Measurements from ENCODE around the gene JADE3. TPM values are rescaled to one million over a fixed set of nuclear protein-coding genes. Genes with fewer than 3 reads are reported as not detected.
"Not testable (repeated sequence)": the region's sequence is repeated elsewhere in the genome, so short reads cannot be mapped to it uniquely, and the experiment has no call there.

JADE3 gene
- total and polyA plus RNA-seq, 2 donors = 3.8 to 4.4 TPM

GRCh38 chrX:46954716-46955115 is 42.5 kb downstream of the JADE3 start:
- Histone ChIP-seq H3K4me3 (ENCODE audit: low read length in 2 of 2) (no peak overlapping the region), H3K9me3 (ENCODE audit: control insufficient read depth in 2 of 2, insufficient read depth in 1 of 2, low read length in 1 of 2) (no peaks in the 10 kb centered on the region), H3K36me3 (ENCODE audit: control insufficient read depth in 2 of 2, insufficient read depth in 2 of 2, low read length in 1 of 2) (no peaks in the 10 kb centered on the region), H3K4me1 (ENCODE audit: control insufficient read depth in 2 of 2, insufficient read depth in 2 of 2, low read length in 2 of 2) (peaks cover 3 to 8% of the 10 kb centered on the region in 2 donors), H3K27ac (ENCODE audit: low read depth in 1 of 2, low read length in 1 of 2) (no peak overlapping the region), H3K27me3 (ENCODE audit: control insufficient read depth in 2 of 2, insufficient read depth in 1 of 2, low read length in 1 of 2) (no peaks in the 10 kb centered on the region)
- WGBS = 100% methylated on average over 2 of the region's 2 CpGs
- DNase-seq (ENCODE audit: low read depth in 6 of 9, low spot score in 9 of 9) = no peak

- 99% methylated on average over 4 of the region's 4 CpGs for WGBS
- not testable (repeated sequence) for H3K27me3 ChIP-seq (ENCODE audit: control insufficient read depth in 2 of 2, insufficient read depth in 1 of 2, low read length in 1 of 2); H3K4me3 ChIP-seq (ENCODE audit: low read length in 2 of 2); H3K36me3 ChIP-seq (ENCODE audit: control insufficient read depth in 2 of 2, insufficient read depth in 2 of 2, low read length in 1 of 2); H3K27ac ChIP-seq (ENCODE audit: low read depth in 1 of 2, low read length in 1 of 2); DNase-seq (ENCODE audit: low read depth in 6 of 9, low spot score in 9 of 9); H3K9me3 ChIP-seq (ENCODE audit: control insufficient read depth in 2 of 2, insufficient read depth in 1 of 2, low read length in 1 of 2)
- peaks cover 8 to 14% of the 10 kb centered on the region in 2 donors for H3K4me1 ChIP-seq (ENCODE audit: control insufficient read depth in 2 of 2, insufficient read depth in 2 of 2, low read length in 2 of 2)
These were observed 44.4 kb downstream of the JADE3 start for GRCh38 chrX:46956589-46956988.

GRCh38 chrX:46957297-46957696 is 45.1 kb downstream of the JADE3 start:
- Histone ChIP-seq H3K9me3 (ENCODE audit: control insufficient read depth in 2 of 2, insufficient read depth in 1 of 2, low read length in 1 of 2) (no peaks in the 10 kb centered on the region), H3K36me3 (ENCODE audit: control insufficient read depth in 2 of 2, insufficient read depth in 2 of 2, low read length in 1 of 2) (no peaks in the 10 kb centered on the region), H3K27me3 (ENCODE audit: control insufficient read depth in 2 of 2, insufficient read depth in 1 of 2, low read length in 1 of 2) (no peaks in the 10 kb centered on the region), H3K27ac (ENCODE audit: low read depth in 1 of 2, low read length in 1 of 2) (no peak overlapping the region), H3K4me1 (ENCODE audit: control insufficient read depth in 2 of 2, insufficient read depth in 2 of 2, low read length in 2 of 2) (peaks cover 7 to 17% of the 10 kb centered on the region in 2 donors), H3K4me3 (ENCODE audit: low read length in 2 of 2) (no peak overlapping the region)
- WGBS = 94% methylated on average over 3 of the region's 3 CpGs
- no peak for DNase-seq (ENCODE audit: low read depth in 6 of 9, low spot score in 9 of 9)

- Histone ChIP-seq H3K4me1 (ENCODE audit: control insufficient read depth in 2 of 2, insufficient read depth in 2 of 2, low read length in 2 of 2) (peaks cover 7 to 12% of the 10 kb centered on the region in 2 donors), H3K27ac (ENCODE audit: low read depth in 1 of 2, low read length in 1 of 2) (no peak overlapping the region), H3K36me3 (ENCODE audit: control insufficient read depth in 2 of 2, insufficient read depth in 2 of 2, low read length in 1 of 2) (no peaks in the 10 kb centered on the region), H3K9me3 (ENCODE audit: control insufficient read depth in 2 of 2, insufficient read depth in 1 of 2, low read length in 1 of 2) (no peaks in the 10 kb centered on the region), H3K27me3 (ENCODE audit: control insufficient read depth in 2 of 2, insufficient read depth in 1 of 2, low read length in 1 of 2) (no peaks in the 10 kb centered on the region), H3K4me3 (ENCODE audit: low read length in 2 of 2) (no peak overlapping the region)
- WGBS = 34% methylated on average over 2 of the region's 2 CpGs
- DNase-seq (ENCODE audit: low read depth in 6 of 9, low spot score in 9 of 9) = no peak
These were observed 46.9 kb downstream of the JADE3 start for GRCh38 chrX:46959101-46959500.

- Histone ChIP-seq H3K27me3 (ENCODE audit: control insufficient read depth in 2 of 2, insufficient read depth in 1 of 2, low read length in 1 of 2) (no peaks in the 10 kb centered on the region), H3K4me1 (ENCODE audit: control insufficient read depth in 2 of 2, insufficient read depth in 2 of 2, low read length in 2 of 2) (peaks cover 7 to 12% of the 10 kb centered on the region in 2 donors), H3K9me3 (ENCODE audit: control insufficient read depth in 2 of 2, insufficient read depth in 1 of 2, low read length in 1 of 2) (no peaks in the 10 kb centered on the region), H3K36me3 (ENCODE audit: control insufficient read depth in 2 of 2, insufficient read depth in 2 of 2, low read length in 1 of 2) (no peaks in the 10 kb centered on the region), H3K27ac (ENCODE audit: low read depth in 1 of 2, low read length in 1 of 2) (peak overlapping the region in 1 of 2 donors; percentile 52), H3K4me3 (ENCODE audit: low read length in 2 of 2) (no peak overlapping the region)
- DNase-seq (ENCODE audit: low read depth in 6 of 9, low spot score in 9 of 9) = no peak
- WGBS = 95% methylated on average over 3 of the region's 3 CpGs
These were observed 47.9 kb downstream of the JADE3 start for GRCh38 chrX:46959985-46960700.

- Histone ChIP-seq H3K9me3 (ENCODE audit: control insufficient read depth in 2 of 2, insufficient read depth in 1 of 2, low read length in 1 of 2) (no peaks in the 10 kb centered on the region), H3K4me3 (ENCODE audit: low read length in 2 of 2) (no peak overlapping the region), H3K36me3 (ENCODE audit: control insufficient read depth in 2 of 2, insufficient read depth in 2 of 2, low read length in 1 of 2) (no peaks in the 10 kb centered on the region), H3K27me3 (ENCODE audit: control insufficient read depth in 2 of 2, insufficient read depth in 1 of 2, low read length in 1 of 2) (no peaks in the 10 kb centered on the region), H3K4me1 (ENCODE audit: control insufficient read depth in 2 of 2, insufficient read depth in 2 of 2, low read length in 2 of 2) (peaks cover 9 to 12% of the 10 kb centered on the region in 2 donors), H3K27ac (ENCODE audit: low read depth in 1 of 2, low read length in 1 of 2) (peak overlapping the region in 1 of 2 donors; percentile 52)
- WGBS = 13% methylated on average over 3 of the region's 3 CpGs
- DNase-seq (ENCODE audit: low read depth in 6 of 9, low spot score in 9 of 9) = peak in 3 of 9 donors; percentile 8 to 39 (median 9)
These were observed 48.9 kb downstream of the JADE3 start for GRCh38 chrX:46961097-46961496.

- H3K27ac ChIP-seq (ENCODE audit: low read depth in 1 of 2, low read length in 1 of 2) = peak overlapping the region; percentile 42 to 52
- whole genome bisulfite sequencing = 27% methylated on average over 7 of the region's 7 CpGs
These were observed 49.5 kb downstream of the JADE3 start for GRCh38 chrX:46961574-46962283.

GRCh38 chrX:46965125-46965758 is 53.0 kb downstream of the JADE3 start:
- Histone ChIP-seq H3K4me1 (ENCODE audit: control insufficient read depth in 2 of 2, insufficient read depth in 2 of 2, low read length in 2 of 2) (peaks cover 9 to 11% of the 10 kb centered on the region in 2 donors), H3K27me3 (ENCODE audit: control insufficient read depth in 2 of 2, insufficient read depth in 1 of 2, low read length in 1 of 2) (no peaks in the 10 kb centered on the region), H3K4me3 (ENCODE audit: low read length in 2 of 2) (no peak overlapping the region), H3K36me3 (ENCODE audit: control insufficient read depth in 2 of 2, insufficient read depth in 2 of 2, low read length in 1 of 2) (no peaks in the 10 kb centered on the region), H3K9me3 (ENCODE audit: control insufficient read depth in 2 of 2, insufficient read depth in 1 of 2, low read length in 1 of 2) (no peaks in the 10 kb centered on the region), H3K27ac (ENCODE audit: low read depth in 1 of 2, low read length in 1 of 2) (no peak overlapping the region)
- no peak for DNase-seq (ENCODE audit: low read depth in 6 of 9, low spot score in 9 of 9)
- 98% methylated on average over 1 of the region's 1 CpG for WGBS

More at GRCh38 chrX:46961574-46962283, 49.5 kb downstream of the JADE3 start:
- Histone ChIP-seq H3K27me3 (ENCODE audit: control insufficient read depth in 2 of 2, insufficient read depth in 1 of 2, low read length in 1 of 2) (no peaks in the 10 kb centered on the region), H3K36me3 (ENCODE audit: control insufficient read depth in 2 of 2, insufficient read depth in 2 of 2, low read length in 1 of 2) (no peaks in the 10 kb centered on the region), H3K4me3 (ENCODE audit: low read length in 2 of 2) (no peak overlapping the region), H3K9me3 (ENCODE audit: control insufficient read depth in 2 of 2, insufficient read depth in 1 of 2, low read length in 1 of 2) (no peaks in the 10 kb centered on the region), H3K4me1 (ENCODE audit: control insufficient read depth in 2 of 2, insufficient read depth in 2 of 2, low read length in 2 of 2) (peaks cover 9 to 12% of the 10 kb centered on the region in 2 donors)
- peak in 4 of 9 donors; percentile 6 to 38 (median 10) for DNase-seq (ENCODE audit: low read depth in 6 of 9, low spot score in 9 of 9)

GRCh38 chrX:46967547-46967946 is 55.3 kb downstream of the JADE3 start:
- Histone ChIP-seq H3K9me3 (ENCODE audit: control insufficient read depth in 2 of 2, insufficient read depth in 1 of 2, low read length in 1 of 2) (no peaks in the 10 kb centered on the region), H3K27me3 (ENCODE audit: control insufficient read depth in 2 of 2, insufficient read depth in 1 of 2, low read length in 1 of 2) (no peaks in the 10 kb centered on the region), H3K27ac (ENCODE audit: low read depth in 1 of 2, low read length in 1 of 2) (peak overlapping the region in 1 of 2 donors; percentile 18), H3K4me3 (ENCODE audit: low read length in 2 of 2) (no peak overlapping the region), H3K4me1 (ENCODE audit: control insufficient read depth in 2 of 2, insufficient read depth in 2 of 2, low read length in 2 of 2) (peaks cover 0 to 2% of the 10 kb centered on the region in 2 donors), H3K36me3 (ENCODE audit: control insufficient read depth in 2 of 2, insufficient read depth in 2 of 2, low read length in 1 of 2) (no peaks in the 10 kb centered on the region)
- 92% methylated on average over 4 of the region's 4 CpGs for WGBS
- DNase-seq (ENCODE audit: low read depth in 6 of 9, low spot score in 9 of 9) = no peak

Measured in thymus (tissue), 11 donors.